Measurements from ENCODE around the gene HSD17B13.
"Not testable (repeated sequence)": the region's sequence is repeated elsewhere in the genome, so short reads cannot be mapped to it uniquely, and the experiment has no call there.

The HSD17B13 gene

DNA sequence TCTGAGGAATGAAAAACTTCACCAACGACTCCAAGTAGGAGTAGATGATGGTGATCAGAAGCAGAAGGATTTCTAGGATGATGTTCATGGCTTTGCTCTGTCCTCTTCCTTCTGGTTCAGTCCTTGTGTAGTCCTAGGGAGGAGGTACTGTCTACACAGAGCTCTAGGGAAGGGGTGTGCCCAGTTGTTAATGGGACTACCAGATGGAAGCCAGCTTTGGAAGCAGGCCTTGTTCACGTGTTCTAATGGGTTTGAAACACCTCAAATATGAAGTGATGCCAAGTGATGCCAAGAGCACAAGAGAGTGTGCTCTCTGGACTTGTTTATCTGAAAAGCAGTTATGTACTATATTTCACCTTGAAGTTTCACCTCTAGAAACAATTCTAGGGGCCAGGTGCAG lies at the start of gene HSD17B13:
Gene HSD17B13, minus strand, starts transcription at position 129 of the 400 bp plus-strand sequence. Its CDS starts 41 bp downstream, at position 88.
- no peak for DNase-seq

DNA sequence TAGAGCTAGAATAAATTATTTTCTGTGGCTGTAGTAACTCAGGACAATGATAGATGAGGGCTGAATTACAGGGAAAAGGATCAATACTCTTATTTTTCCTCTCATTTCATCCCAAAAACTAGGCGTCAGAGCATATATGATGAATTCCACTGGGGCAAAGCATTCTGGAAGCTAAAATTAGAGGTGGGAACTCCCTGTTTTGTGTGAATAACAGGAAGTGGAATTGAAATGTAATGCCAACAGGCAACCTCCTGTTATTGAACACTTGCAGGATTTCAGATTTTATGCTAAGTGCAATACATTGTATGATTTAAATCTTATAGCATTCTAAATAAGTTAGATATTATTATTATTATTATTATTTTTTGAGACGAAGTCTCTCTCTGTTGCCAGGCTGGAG lies 47.4 kb upstream of the HSD17B13 start:
- no peak for DNase-seq

DNA sequence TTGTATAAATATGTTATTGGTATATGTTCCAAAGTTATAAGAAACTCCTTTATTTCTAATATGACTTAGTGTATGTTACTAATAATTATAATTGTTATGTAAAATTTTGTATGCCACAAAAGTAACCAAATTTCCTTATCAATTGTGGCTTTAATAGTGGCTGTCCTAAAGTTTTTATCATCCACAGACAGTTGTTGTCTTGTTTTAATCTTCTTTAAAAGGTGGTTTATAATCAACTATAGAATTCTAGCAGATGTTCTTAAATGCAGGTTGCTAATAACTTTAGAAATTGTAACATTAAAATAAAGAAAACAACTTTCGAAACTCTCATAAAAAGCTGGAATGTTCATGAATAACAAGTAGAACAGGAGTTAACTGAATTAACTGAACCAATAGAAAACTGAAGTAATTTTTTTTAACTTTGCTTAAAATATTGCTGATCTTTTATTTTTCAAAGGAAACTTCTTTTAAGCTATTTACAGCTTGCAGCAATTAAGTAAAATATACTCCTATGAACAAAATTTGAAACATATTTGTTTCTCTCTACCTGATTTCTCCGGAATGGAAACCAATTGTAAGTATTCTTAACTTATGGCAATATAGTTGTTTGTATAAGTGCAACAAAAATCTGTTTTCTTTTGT lies 44.0 kb upstream of the HSD17B13 start:
- no peak for DNase-seq

- DNase-seq: no peak
Observed at GRCh38 chr4:87365348-87365747, 42.7 kb upstream of the HSD17B13 start.

GRCh38 chr4:87363552-87363951 lies 40.9 kb upstream of the HSD17B13 start:
- no peak for DNase-seq

DNA sequence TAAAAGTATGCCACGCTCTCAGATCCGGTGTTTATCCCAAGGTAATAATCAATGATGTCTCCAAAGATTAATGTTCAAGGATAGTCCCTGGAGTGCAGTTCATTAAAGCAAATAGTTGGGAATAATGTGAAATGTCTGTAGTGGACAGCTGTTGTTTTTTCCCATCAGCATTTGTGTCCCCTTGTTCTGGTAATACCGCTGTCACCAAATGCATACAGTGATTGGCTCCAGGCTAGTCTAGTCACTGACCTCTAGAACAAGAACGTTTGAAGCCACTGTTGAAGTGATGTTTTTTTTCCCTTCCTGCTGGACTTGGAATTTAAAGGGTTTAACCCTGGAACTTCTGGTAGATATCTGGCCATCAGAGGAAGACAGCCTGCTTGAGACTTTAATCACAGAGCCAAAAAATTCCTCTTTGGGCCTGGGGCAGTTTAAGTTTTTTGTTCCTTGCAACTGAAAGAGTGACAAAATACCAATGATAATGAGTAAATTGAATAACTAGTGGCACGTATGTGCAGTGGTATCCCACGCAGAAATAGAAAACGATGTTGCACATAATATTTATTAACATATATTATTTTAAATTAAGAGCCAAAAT lies 37.8 kb upstream of the HSD17B13 start:
- DNase-seq: no peak

- DNase-seq: no peak
Observed at GRCh38 chr4:87359258-87359657, 36.6 kb upstream of the HSD17B13 start.

GRCh38 chr4:87356832-87357526 lies 34.3 kb upstream of the HSD17B13 start:
- no peak for DNase-seq

DNA sequence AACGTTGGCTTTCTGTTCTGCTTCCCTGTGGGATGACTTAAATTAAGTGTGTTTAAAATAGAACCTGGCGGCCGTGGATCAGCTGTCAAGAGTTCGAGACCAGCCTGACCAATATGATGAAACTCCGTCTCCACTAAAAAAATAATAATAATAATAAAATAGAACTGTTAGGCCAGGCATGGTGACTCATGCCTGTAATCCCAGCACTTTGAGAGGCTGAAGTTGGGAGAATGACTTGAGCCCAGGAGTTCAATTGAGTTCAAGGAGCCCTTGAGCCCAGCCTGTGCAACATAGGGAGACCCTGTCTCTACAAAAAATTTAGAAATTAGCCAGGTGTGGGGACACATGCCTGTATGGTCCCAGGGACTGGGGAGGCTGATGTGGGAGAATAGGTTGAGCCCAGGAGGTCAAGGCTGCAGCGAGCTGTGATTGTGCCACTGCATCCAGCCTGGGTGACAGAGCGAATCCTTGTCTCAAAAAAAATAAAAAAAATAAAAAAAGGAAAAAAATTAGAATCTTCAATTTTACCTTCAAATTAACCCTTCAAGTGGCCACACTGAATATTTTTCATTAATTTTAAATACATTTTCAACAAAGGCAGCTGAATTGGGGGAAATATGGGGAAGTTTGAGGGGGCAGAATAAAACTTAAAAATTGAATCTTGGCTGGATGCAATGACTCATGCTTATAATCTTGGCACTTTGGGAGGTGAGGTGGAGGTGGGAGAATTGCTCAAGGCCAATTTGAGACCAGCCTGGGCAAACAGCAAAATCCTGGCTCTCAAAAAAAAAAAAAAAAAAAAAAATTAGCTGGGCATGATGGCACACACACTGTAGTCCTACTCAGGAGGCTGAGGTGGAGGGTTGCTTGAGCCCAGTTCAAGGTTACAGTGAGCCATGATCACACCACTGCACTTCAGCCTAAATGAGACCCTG lies 31.8 kb upstream of the HSD17B13 start:
- DNase-seq: no peak

GRCh38 chr4:87353592-87353991 lies 30.9 kb upstream of the HSD17B13 start:
- DNase-seq: no peak

DNA sequence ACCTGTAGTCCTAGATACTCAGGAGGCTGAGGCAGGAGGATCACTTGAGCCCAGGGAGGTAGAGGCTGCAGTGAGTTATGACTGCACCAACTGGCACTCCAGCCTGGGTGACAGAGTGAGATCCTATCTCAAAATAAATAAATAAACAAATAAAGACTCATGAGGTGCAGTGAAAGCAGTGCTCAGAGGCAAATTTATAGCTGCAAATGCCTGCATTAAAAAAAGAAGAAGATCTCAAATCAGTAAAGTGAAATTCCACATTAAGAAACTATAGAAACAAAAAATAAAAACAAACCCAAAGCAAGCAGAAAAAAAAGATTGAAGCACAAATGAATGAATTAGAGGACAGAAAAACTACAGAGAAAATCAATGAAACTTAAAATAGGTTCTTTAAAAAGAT lies 22.5 kb upstream of the HSD17B13 start:
- DNase-seq: no peak

GRCh38 chr4:87342872-87343271 lies 20.2 kb upstream of the HSD17B13 start:
- DNase-seq: no peak

- not testable (repeated sequence) for DNase-seq
Observed at GRCh38 chr4:87341954-87342635, 19.4 kb upstream of the HSD17B13 start.

DNA sequence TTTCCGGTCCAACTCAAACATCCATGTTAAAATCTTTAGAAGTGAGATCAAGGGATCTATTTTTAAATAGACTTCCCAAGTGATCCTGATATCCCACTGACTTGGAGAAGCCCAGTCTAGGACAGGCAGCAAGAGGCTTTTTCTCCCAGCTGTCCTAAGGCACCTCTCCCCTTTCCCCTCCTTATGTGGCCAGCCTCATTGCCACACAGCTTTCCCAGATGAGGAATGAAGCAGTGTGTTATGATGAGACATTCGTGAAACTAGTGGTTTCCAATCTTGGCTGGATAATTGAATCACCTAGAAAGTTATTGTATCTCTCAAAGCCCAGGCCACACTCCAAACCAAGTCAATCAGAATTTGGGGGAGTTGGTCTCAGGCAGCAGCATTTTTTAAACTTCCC lies 16.8 kb upstream of the HSD17B13 start:
- no peak for DNase-seq

GRCh38 chr4:87337361-87337760 lies 14.7 kb upstream of the HSD17B13 start:
- DNase-seq: no peak

DNA sequence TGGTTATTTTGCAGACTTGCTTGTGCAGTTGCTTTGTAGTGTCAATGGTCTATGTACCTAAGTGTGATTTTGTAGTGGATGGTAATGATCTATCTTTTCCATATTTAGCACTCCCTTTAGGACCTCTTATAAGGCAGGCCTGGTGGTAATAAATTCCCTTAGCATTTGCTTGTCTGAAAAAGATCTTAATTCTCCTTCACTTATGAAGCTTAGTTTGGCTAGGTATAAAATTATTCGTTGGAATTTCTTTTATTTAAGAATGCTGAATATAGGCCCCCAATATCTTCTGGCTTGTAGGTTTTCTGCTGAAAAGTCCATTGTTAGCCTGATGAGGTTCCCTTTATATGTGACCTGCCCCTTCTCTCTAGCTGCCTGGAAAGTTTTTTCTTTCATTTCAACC lies 10.6 kb upstream of the HSD17B13 start:
- DNase-seq: no peak

DNA sequence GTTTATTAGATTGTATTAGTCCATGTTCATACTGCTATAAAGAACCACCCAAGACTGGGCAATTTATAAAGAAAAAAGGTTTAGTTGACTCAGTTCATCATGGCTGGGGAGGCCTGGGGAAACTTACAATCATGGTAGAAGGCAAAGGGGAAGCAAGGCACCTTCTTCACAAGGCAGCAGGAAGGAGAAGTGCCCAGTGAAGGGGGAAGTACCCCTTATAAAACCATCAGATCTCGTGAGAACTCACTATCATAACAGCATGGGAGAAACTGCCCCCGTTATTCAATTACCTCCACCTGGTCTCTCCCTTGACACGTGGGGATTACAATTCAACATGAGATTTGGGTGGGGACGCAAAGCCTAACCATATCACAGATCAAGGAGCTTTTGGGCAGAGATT lies 8.1 kb upstream of the HSD17B13 start:
- no peak for DNase-seq

- no peak for DNase-seq
Observed at GRCh38 chr4:87327136-87327535, 4.5 kb upstream of the HSD17B13 start.

GRCh38 chr4:87326460-87326859 lies 3.8 kb upstream of the HSD17B13 start:
- DNase-seq: no peak

DNA sequence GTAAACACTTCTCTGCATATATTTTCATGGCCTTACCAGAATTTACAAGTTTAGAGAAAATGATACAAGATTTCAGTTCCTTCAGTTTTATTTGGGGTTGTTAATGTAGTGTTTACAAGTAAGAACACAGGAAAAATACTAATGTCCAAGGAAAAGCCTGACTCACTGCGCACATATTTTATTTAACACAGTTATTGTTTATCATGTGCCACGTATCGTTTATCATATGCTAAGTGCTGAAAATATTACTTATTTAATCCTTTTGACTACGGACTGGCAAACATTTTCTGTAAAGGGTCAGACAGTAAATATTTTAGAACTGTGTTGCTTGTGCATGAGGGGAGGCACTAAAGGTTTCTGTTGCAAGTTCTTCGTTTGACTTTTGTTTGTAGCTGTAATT lies 794 bp downstream of the HSD17B13 start:
- no peak for DNase-seq

DNA sequence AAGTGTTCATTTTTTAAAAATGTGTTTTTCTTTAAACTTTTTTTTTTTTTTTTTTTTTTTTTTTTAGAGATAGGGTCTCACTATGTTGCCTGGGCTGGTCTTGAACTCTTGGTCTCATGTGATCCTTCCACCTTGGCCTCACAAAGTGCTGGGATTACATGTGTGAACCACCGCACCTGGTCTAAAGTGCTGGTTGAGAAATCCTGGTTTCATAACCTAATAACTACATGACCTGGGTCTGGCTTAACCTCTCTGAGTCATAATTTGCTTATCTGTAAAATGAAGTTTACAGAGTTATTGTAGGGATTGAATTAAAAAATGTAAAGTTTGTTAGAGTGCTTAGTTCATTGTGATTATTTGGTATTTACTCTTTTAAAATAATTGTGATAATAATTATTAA lies 5.2 kb downstream of the HSD17B13 start:
- DNase-seq: no peak

DNA sequence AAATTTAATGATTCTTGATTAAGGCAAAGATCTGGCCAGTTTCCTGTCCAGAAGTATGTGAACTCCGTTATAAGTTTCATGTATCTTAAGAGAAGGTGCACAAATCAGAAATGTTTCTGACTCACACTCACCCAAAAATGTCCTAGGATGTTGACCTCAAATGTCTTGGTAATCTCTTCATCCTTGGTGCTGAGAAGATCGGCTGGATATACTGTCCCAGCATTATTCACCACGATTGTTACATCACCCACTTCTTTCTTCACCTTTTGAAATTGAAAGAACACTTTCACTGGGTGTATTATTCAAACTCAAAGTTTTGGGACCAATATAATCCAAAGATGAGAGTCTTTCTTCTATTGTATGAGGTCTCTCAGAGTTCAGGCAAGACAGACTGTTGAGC lies 5.7 kb downstream of the HSD17B13 start:
- no peak for DNase-seq

DNA sequence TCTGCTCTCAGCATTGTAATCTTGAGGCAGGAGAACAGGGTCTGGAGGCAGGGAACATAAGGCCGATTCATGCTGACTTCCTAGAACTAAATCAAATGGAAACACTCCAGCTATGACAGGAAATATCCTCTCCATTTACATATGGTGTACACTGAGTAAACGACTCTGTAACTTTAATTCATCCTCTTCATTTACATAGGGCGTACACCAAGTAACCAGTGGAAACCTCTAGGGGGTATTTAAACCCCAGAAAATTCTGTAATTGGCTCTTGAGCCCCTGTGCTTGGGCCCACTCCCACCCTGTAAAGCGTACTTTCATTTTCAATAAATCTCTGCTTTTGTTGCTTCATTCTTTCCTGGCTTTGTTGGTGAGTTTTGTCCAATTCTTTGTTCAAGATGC lies 7.7 kb downstream of the HSD17B13 start:
- not testable (repeated sequence) for DNase-seq

Data from activated T-cell treated with anti-CD3 and anti-CD28 coated beads for 4 hours (primary cell).